Measurements from ENCODE around the gene URB2. TPM values are rescaled to one million over a fixed set of nuclear protein-coding genes. Genes with fewer than 3 reads are reported as not detected.
A peak's percentile ranks its signal among the peaks of the same experiment; 100 is the strongest.

URB2 gene
- total RNA-seq, 4 donors from 2014 or later, result 11.0 to 14.1 (median 11.7) TPM

DNA sequence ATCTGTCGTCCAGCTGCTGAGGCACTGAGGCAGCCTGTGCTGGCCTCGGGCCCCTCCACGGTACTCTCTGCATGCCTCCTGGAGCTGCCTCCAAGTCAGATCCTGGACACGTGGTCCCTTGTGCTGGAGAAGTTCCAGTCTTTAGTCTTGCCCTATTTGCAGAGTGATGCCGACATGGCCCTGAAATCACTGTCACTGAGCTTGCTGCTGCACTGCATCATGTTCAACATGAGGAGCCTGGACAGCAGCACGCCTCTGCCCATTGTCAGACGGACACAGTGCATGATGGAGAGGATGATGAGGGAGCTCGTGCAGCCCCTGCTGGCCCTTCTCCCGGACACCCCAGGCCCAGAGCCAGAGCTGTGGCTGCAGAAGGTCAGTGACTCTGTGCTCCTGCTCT, 10.0 kb downstream of the URB2 start:
- H3K9me3 ChIP-seq, result no peaks in the 10 kb centered on the region
- H3K27ac ChIP-seq, result no peak overlapping the region
- H3K4me1 ChIP-seq, result no peaks in the 10 kb centered on the region
- peaks cover 53% of the 10 kb centered on the region for H3K36me3 ChIP-seq
- no peak for DNase-seq (ENCODE audit: low spot score in 2 of 2)
- no peak overlapping the region for H3K4me3 ChIP-seq
- H3K27me3 ChIP-seq, result no peaks in the 10 kb centered on the region
- TF ChIP-seq POLR2A (IDR thresholded peaks at IDR 0.05) (no peak), POLR2AphosphoS5 (IDR thresholded peaks at IDR 0.05) (no peak), EP300 (IDR thresholded peaks at IDR 0.05) (no peak)
- TF ChIP-seq, protein P1, sequence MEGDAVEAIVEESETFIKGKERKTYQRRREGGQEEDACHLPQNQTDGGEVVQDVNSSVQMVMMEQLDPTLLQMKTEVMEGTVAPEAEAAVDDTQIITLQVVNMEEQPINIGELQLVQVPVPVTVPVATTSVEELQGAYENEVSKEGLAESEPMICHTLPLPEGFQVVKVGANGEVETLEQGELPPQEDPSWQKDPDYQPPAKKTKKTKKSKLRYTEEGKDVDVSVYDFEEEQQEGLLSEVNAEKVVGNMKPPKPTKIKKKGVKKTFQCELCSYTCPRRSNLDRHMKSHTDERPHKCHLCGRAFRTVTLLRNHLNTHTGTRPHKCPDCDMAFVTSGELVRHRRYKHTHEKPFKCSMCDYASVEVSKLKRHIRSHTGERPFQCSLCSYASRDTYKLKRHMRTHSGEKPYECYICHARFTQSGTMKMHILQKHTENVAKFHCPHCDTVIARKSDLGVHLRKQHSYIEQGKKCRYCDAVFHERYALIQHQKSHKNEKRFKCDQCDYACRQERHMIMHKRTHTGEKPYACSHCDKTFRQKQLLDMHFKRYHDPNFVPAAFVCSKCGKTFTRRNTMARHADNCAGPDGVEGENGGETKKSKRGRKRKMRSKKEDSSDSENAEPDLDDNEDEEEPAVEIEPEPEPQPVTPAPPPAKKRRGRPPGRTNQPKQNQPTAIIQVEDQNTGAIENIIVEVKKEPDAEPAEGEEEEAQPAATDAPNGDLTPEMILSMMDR (IDR thresholded peaks at IDR 0.05), result no peak
- WGBS, result 99% methylated on average over 7 of the region's 9 CpGs

DNA sequence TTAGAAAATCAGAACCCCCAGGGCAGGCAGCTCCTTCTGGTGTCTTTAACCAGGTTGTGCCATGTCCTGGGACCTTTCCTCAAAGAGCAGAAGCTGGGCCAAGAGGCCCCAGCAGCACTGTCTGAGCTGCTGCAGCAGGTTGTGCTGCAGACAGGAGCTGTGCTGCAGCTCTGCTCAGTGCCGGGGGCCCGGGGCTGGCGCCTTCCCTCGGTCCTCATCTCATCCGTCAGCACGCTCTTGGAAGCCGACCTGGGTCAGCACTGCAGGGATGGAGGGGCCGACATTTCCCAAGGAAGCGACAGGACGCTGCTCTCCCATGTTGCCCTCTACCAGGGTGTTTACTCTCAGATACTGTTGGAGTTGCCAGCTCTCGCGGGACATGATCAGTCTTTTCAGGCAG, 11.7 kb downstream of the URB2 start:
- over 99% methylated on average over 11 of the region's 12 CpGs for WGBS
- H3K4me1 ChIP-seq, result no peaks in the 10 kb centered on the region
- peaks cover 53% of the 10 kb centered on the region for H3K36me3 ChIP-seq
- no peaks in the 10 kb centered on the region for H3K9me3 ChIP-seq
- TF ChIP-seq POLR2A (IDR thresholded peaks at IDR 0.05) (no peak), POLR2AphosphoS5 (IDR thresholded peaks at IDR 0.05) (no peak), EP300 (IDR thresholded peaks at IDR 0.05) (no peak)
- TF ChIP-seq, protein P1 (IDR thresholded peaks at IDR 0.05), result no peak
- peak in 1 of 2 donors; percentile 57 for DNase-seq (ENCODE audit: low spot score in 2 of 2)
- H3K27ac ChIP-seq, result no peak overlapping the region
- H3K4me3 ChIP-seq, result no peak overlapping the region
- H3K27me3 ChIP-seq, result no peaks in the 10 kb centered on the region

DNA sequence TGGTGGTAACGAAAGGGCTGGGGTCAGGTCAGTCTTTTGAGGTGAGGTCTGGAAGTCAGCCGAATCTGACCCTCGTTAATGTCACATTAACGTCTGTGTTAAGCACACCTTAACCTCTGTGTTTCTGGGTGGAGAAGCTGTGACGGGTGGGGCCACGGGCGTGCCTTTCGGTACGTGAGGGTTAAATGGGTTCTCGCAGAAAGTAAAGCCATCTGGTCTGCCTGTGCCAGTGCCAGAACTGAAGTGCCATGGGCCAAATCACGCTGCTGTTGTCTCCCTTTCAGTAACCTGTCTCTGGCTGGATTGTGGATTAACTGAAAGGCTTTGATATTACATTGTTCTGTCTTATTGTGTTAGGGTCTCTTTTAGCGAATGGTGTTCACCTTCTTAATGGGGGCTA, 14.4 kb downstream of the URB2 start:
- H3K27me3 ChIP-seq, result no peaks in the 10 kb centered on the region
- no peaks in the 10 kb centered on the region for H3K4me1 ChIP-seq
- H3K4me3 ChIP-seq, result no peak overlapping the region
- TF ChIP-seq POLR2AphosphoS5 (IDR thresholded peaks at IDR 0.05), result no peak
- TF ChIP-seq, protein P1 (IDR thresholded peaks at IDR 0.05), result no peak
- no peak for TF ChIP-seq EP300 (IDR thresholded peaks at IDR 0.05)
- TF ChIP-seq POLR2A (IDR thresholded peaks at IDR 0.05), result no peak
- H3K36me3 ChIP-seq, result peaks cover 62% of the 10 kb centered on the region
- H3K9me3 ChIP-seq, result no peaks in the 10 kb centered on the region
- H3K27ac ChIP-seq, result no peak overlapping the region
- DNase-seq (ENCODE audit: low spot score in 2 of 2), result peak in 1 of 2 donors; percentile 43
- 52% methylated on average over 12 of the region's 12 CpGs for WGBS

DNA sequence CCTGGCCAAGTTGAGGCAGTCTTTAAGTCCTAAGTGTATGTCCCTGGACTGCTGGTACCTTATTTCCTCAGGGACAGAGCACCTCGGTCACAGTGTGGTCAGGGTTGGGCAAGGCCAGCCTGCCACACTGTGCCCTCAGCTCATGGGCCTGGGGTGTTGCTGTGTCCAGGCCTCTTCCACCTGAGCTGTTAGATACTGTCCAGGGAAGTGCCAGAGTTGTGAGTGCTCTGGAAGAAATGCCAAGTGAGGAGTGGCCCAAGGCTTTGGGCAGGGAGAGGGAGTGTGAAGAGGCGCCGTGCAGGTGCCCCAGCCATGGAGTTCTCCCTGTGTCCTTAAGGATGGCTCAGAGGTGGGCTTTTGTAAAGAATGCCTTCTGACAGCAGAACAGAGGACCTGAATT, 15.3 kb downstream of the URB2 start:
- H3K4me3 ChIP-seq, result no peak overlapping the region
- DNase-seq (ENCODE audit: low spot score in 2 of 2), result peak in 1 of 2 donors; percentile 37
- H3K36me3 ChIP-seq, result peaks cover 62% of the 10 kb centered on the region
- WGBS, result 92% methylated on average over 2 of the region's 3 CpGs
- no peaks in the 10 kb centered on the region for H3K27me3 ChIP-seq
- no peaks in the 10 kb centered on the region for H3K4me1 ChIP-seq
- H3K9me3 ChIP-seq, result no peaks in the 10 kb centered on the region
- no peak overlapping the region for H3K27ac ChIP-seq
- TF ChIP-seq EP300 (IDR thresholded peaks at IDR 0.05), result no peak
- no peak for TF ChIP-seq POLR2AphosphoS5 (IDR thresholded peaks at IDR 0.05)
- TF ChIP-seq, protein P1 (IDR thresholded peaks at IDR 0.05), result no peak
- TF ChIP-seq POLR2A (IDR thresholded peaks at IDR 0.05), result no peak

DNA sequence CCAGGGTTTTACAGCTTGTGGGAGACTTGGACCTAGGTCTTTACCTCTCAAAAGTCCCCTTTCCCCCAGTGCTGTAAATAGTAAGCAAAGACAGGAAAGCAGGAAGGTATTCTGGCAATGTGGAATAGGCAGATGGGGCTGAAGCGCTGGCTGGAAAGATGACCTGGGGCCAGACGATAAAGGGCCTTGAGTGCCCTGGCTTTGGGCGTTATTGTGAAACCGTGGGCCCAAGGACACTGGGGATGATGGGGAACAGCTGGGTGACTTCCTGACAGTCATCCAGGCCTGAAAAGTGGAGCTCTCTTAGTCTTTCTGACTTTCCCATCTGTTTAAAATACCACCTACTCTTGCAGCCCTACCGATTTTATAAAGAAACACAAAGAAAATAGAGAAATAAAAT, 16.3 kb downstream of the URB2 start:
- Histone ChIP-seq H3K27me3 (no peaks in the 10 kb centered on the region), H3K4me1 (no peaks in the 10 kb centered on the region), H3K4me3 (no peak overlapping the region), H3K27ac (no peak overlapping the region), H3K36me3 (peaks cover 62% of the 10 kb centered on the region), H3K9me3 (no peaks in the 10 kb centered on the region)
- TF ChIP-seq POLR2AphosphoS5 (IDR thresholded peaks at IDR 0.05), result no peak
- TF ChIP-seq, protein P1 (IDR thresholded peaks at IDR 0.05), result no peak
- TF ChIP-seq POLR2A (IDR thresholded peaks at IDR 0.05), result no peak
- TF ChIP-seq EP300 (IDR thresholded peaks at IDR 0.05), result no peak
- WGBS, result 83% methylated on average over 5 of the region's 5 CpGs
- peak in 1 of 2 donors; percentile 52 for DNase-seq (ENCODE audit: low spot score in 2 of 2)

Measured in suprapubic skin (tissue), 4 donors.